NT2/D1 (cell line): Measurements from ENCODE around the gene HLA-DMA.
"Not testable (repeated sequence)": the region's sequence is repeated elsewhere in the genome, so short reads cannot be mapped to it uniquely, and the experiment has no call there.

Source experiments
- DNase-seq: peaks from one replicate; pipeline ENCODE4 v3.0.0-alpha.2; 2011; ENCODE audit warnings: low read depth, low spot score
- H3K27me3 ChIP-seq: 2 replicates; pipeline ENCODE4 v1.6.0; 2011; ENCODE audit warnings: mild to moderate bottlenecking; ENCODE audit not compliant: insufficient read length, insufficient read depth
- H3K36me3 ChIP-seq: 2 replicates; pipeline ENCODE4 v1.6.1; 2011; ENCODE audit warnings: mild to moderate bottlenecking, low read length, mixed read lengths; ENCODE audit not compliant: insufficient read depth, insufficient read length
- H3K4me1 ChIP-seq: 2 replicates; pipeline ENCODE4 v1.5.1; 2011; ENCODE audit not compliant: insufficient read depth, insufficient read length
- H3K4me3 ChIP-seq: 2 replicates; pipeline ENCODE4 v1.5.1; 2011; ENCODE audit warnings: low read depth; ENCODE audit not compliant: insufficient read length
- H3K9ac ChIP-seq: 2 replicates; pipeline ENCODE4 v1.6.0; 2011; ENCODE audit warnings: low read depth; ENCODE audit not compliant: insufficient read length
- H3K9me3 ChIP-seq: 2 replicates; pipeline ENCODE4 v1.5.1; 2011; ENCODE audit warnings: mild to moderate bottlenecking, low read length; ENCODE audit not compliant: insufficient read depth
- SUZ12 ChIP-seq: IDR thresholded peaks from 2 replicates; pipeline ENCODE4 v1.6.1; 2011; ENCODE audit not compliant: insufficient read length, insufficient read depth; ENCODE audit errors: extremely low read depth
- YY1 ChIP-seq: IDR thresholded peaks from 2 replicates; pipeline ENCODE4 v1.6.1; 2011; ENCODE audit not compliant: insufficient read length, insufficient read depth
- ZNF274 ChIP-seq: IDR thresholded peaks from 2 replicates; pipeline ENCODE4 v1.6.1; 2011; ENCODE audit warnings: mild to moderate bottlenecking, low read depth, low read length

Gene HLA-DMA

DNA sequence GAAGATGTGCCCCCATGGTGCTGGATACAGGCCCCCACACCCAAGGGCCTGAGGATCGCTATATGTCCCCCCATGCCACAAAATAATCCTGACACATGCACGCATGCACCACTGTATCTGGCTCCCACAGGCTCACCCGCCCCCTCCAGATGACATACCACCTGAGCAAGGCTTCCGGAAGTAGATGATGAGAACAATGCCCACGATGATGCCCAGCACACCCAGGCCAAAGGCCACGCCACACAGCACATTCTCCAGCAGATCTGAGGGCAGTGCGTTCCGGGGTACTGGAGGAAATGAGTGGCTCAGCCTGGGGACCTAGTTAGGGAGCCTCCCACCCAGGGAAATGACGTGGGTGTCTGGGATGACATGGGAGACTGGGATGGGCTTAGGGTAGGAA is 3.8 kb downstream of the HLA-DMA start:
- H3K36me3 ChIP-seq: no peaks in the 10 kb centered on the region
- 0 out of 2 replicates have a peak, but pooled peaks cover 5% of the 10 kb centered on the region for H3K9me3 ChIP-seq
- no peaks in the 10 kb centered on the region for H3K27me3 ChIP-seq
- TF ChIP-seq YY1 (no peak), SUZ12 (no peak), ZNF274 (no peak)
- H3K4me3 ChIP-seq: no peak overlapping the region
- H3K9ac ChIP-seq: no peak overlapping the region
- no peaks in the 10 kb centered on the region for H3K4me1 ChIP-seq
- DNase-seq: no peak

DNA sequence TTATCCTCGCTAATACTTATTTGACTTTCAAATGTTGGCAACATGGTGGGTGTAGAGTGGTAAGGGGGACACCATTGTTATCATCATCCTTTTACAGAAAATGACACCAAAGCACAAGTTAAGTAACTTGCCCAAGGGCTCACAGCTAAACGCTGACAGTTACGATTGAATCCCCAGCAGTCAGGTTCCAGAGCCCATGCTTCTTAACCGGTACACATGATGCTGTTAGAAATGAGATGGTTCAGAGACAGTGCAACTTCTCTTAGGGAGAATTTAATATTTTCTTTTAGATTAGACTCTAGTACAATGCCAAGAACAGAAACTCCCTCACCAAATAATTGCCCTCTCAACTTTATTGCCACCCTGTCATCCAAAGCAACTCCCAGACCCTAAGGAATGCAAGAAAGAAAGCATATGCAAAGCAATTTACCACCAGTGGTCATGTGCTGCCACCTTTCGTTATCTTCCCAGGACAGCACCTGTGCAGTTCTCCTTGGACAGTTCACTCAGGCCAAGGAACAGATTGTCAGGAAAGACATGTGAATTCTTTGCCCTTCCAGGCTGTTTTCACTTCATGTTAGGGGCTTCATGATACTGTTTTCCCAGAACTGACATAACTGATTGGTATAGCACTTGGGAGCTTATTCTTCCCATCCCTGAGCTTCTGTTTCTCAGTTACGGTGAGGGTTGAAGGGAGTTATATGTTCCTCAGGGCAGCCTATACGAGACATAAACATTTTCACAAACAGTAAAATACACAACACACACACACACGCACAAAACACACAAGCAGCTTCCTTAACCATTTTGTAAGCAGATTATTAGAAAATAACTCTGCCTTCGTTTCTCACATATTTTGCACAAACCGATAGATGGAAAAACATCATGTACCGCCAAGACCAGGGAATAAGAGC is 5.1 kb downstream of the HLA-DMA start:
- no peaks in the 10 kb centered on the region for H3K4me1 ChIP-seq
- 0 out of 2 replicates have a peak, but pooled peaks cover 5% of the 10 kb centered on the region for H3K9me3 ChIP-seq
- no peaks in the 10 kb centered on the region for H3K27me3 ChIP-seq
- H3K4me3 ChIP-seq: no peak overlapping the region
- H3K36me3 ChIP-seq: no peaks in the 10 kb centered on the region
- DNase-seq: no peak
- no peak overlapping the region for H3K9ac ChIP-seq
- TF ChIP-seq YY1: no peak
- TF ChIP-seq ZNF274: no peak
- no peak for TF ChIP-seq SUZ12

DNA sequence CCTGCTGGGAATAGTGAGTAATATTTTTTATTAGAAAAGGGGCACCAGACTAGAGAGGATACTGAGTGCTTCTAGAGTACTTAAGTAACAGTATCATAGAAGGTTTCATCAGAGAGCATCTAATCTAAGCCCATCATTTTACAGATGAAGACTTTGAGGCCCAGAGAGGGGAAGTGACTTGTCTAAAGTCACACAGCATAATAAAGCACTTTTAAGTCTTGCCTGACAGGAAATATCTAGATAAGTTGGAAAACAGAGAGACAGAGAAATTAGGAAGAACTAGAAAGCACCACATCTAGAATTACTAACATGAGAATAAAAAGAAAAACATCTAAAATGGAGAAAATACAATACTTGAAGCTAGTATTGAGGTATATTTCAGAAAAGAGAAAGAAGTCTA is 6.0 kb downstream of the HLA-DMA start:
- Histone ChIP-seq H3K4me1 (no peaks in the 10 kb centered on the region), H3K27me3 (no peaks in the 10 kb centered on the region), H3K4me3 (no peak overlapping the region), H3K9me3 (0 out of 2 replicates have a peak, but pooled peaks cover 5% of the 10 kb centered on the region), H3K9ac (no peak overlapping the region), H3K36me3 (no peaks in the 10 kb centered on the region)
- DNase-seq: no peak
- TF ChIP-seq ZNF274 (no peak), SUZ12 (no peak), YY1 (no peak)

DNA sequence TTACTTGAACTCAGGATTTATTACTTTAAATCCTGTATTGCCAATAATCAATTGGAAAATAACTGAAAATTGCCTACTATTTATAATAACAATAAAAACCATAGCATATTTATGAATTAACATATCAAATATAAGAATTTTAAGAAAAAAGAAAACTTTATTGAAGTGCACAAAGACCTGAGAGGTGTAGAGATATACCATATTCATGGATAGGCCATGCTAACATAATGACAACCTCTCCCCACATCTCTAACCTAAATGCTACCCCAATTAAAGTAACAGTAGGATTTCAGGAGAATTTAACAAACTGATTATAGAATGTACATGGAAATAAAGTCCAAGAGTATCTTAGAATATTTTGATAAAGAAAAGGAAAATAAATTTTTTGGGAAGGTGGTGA is 6.9 kb downstream of the HLA-DMA start:
- Histone ChIP-seq H3K4me3 (no peak overlapping the region), H3K36me3 (no peaks in the 10 kb centered on the region), H3K4me1 (no peaks in the 10 kb centered on the region), H3K9ac (no peak overlapping the region), H3K27me3 (no peaks in the 10 kb centered on the region), H3K9me3 (0 out of 2 replicates have a peak, but pooled peaks cover 5% of the 10 kb centered on the region)
- TF ChIP-seq ZNF274: no peak
- TF ChIP-seq YY1: no peak
- no peak for TF ChIP-seq SUZ12
- no peak for DNase-seq

DNA sequence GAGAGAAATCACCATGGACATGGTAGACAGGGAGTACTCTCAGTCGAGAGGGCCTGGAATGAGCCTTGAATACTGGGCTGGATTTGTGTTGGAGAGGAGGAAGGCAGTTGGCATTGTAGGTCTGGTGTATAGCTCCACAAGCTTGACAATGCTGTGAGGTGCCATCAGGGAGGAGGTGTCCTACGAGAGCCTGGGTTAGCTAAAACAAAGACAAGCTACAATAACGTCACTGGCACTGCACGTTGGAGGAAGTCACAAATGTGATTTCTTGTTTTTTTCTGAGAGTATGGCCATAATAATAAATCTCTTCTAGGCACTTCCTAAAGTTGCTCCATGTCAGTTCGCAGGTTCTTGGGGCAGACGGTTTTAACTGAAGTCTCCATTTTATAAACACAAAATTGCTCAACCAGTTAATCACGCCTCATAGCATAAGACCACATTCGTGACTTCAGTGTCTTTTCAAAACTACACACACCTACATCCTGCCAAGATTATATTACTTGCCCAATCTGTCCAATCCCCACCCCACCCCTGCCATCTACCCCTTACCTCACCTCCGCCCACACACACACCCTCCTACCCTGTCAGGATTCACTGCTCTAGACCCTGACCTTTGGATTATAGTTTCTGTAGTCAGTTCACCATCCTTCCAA is 7.7 kb downstream of the HLA-DMA start:
- H3K4me1 ChIP-seq: no peaks in the 10 kb centered on the region
- no peak for DNase-seq
- H3K9me3 ChIP-seq: 0 out of 2 replicates have a peak, but pooled peaks cover 5% of the 10 kb centered on the region
- TF ChIP-seq SUZ12: no peak
- no peak for TF ChIP-seq YY1
- no peak for TF ChIP-seq ZNF274
- no peaks in the 10 kb centered on the region for H3K27me3 ChIP-seq
- H3K4me3 ChIP-seq: no peak overlapping the region
- no peak overlapping the region for H3K9ac ChIP-seq
- H3K36me3 ChIP-seq: no peaks in the 10 kb centered on the region

DNA sequence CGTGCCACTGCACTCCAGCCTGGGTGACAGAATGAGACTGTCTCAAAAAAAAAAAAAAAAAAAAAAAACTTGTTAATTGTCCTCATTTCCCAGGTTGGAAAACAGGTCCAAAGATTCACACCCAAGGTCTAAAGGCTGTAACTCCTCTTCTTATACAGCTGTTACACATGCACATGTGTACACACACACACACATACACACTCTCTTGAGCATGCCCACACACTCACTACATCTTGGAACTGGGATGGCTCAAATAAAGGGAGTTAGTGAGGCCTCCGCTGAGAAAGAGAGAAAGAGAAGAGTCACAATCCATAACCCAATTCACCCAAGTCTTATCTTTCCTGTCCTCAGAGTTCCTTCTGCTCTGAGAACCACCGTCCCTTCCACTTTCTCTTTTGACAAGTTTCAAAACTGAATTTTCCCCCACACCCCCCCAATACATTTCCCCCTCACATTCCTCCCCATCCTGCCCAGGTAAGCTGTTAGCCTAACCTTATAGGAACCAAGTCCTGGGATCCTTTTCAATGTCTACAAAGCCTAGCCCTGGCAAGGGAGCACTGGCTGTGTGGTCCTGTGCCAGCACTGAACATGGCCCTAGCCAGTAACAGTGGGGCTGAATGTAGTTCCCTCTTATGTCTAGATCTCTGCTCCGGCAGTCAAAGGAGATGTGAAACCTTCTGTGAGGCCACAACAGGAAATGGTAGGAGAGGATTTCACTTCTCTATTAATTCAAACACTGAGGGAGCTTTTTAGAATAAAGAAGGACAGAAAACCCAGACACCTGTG is 8.8 kb downstream of the HLA-DMA start:
- Histone ChIP-seq H3K9ac (no peak overlapping the region), H3K27me3 (no peaks in the 10 kb centered on the region), H3K9me3 (0 out of 2 replicates have a peak, but pooled peaks cover 5% of the 10 kb centered on the region), H3K36me3 (no peaks in the 10 kb centered on the region), H3K4me3 (no peak overlapping the region), H3K4me1 (no peaks in the 10 kb centered on the region)
- DNase-seq: no peak
- TF ChIP-seq ZNF274: no peak
- no peak for TF ChIP-seq YY1

DNA sequence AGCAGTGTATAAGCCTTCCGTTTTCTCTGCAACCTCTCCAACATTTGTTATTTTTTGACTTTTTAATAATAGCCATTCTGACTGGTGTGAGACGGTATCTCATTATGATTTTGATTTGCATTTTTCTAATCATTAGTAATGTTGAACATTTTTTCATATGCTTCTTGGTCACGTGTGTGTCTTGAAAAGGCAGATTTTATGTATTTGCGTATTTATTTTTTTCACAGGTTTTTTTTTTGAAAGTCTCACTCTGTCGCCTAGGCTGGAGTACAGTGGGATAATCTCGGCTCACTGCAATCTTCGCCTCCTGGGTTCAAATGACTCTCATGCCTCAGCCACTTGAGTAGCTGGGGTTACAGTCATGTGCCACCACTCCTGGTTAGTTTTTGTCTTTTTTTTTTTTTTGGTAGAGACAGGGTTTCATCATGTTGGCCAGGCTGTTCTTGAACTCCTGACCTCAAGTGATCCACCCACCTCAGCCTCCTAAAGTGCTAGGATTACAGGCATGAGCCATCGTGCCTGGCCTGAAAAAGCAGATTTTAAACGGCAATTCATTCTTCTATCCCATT is 10.3 kb downstream of the HLA-DMA start:
- not testable (repeated sequence) for DNase-seq, H3K9me3 ChIP-seq, H3K4me1 ChIP-seq, H3K36me3 ChIP-seq, H3K9ac ChIP-seq, H3K4me3 ChIP-seq, H3K27me3 ChIP-seq
